CD4-positive, alpha-beta T cell (primary cell): ENCODE results near the gene PRDM13. TPM values are rescaled to one million over a fixed set of nuclear protein-coding genes. Genes with fewer than 3 reads are reported as not detected.
"Not testable (repeated sequence)": the region's sequence is repeated elsewhere in the genome, so short reads cannot be mapped to it uniquely, and the experiment has no call there.

Experiments
- ATAC-seq: fragments of 200-7000 bp; cut with Tn5 transposase; one replicate; pipeline ENCODE4 v1.10.0; 2022; ENCODE audit warnings: mild to moderate bottlenecking; ENCODE audit not compliant: poor library complexity
- CTCF ChIA-PET: fragments of 350-600 bp; sonication (Branson Sonifier 250); formaldehyde crosslinking; loops from one replicate; lab custom pipeline; 2021; ENCODE audit warnings: antibody characterized with exemption, inconsistent platforms; lab: Charles Lee
- POLR2A ChIA-PET: fragments of 350-600 bp; sonication (Branson Sonifier 250); formaldehyde crosslinking; loops from one replicate; lab custom pipeline; 2021; ENCODE audit warnings: antibody characterized with exemption, inconsistent platforms; lab: Charles Lee
- DNase-seq, 14 experiments: peaks; one replicate each; pipeline ENCODE4 v3.0.0-alpha.2; 2013 to 2020; ENCODE audit warnings: mixed read lengths in 2 of 14
- H3K27ac ChIP-seq, 2 donors: one replicate each; pipeline versions ENCODE4 v1.5.1 to v1.7.0; 2013; ENCODE audit warnings: low read length in 2 of 2, low read depth in 1 of 2, mild to moderate bottlenecking in 1 of 2
- H3K27me3 ChIP-seq, 2 experiments: 1 replicate in 1 of 2; 2 replicates in 1 of 2; pipeline versions ENCODE4 v1.6.1 to v1.7.0; 2013; ENCODE audit warnings: low read length in 2 of 2, control low read depth in 1 of 2, mild to moderate bottlenecking in 1 of 2, moderate library complexity in 1 of 2; ENCODE audit not compliant: insufficient read depth in 2 of 2, control insufficient read depth in 1 of 2
- H3K36me3 ChIP-seq: one replicate; pipeline ENCODE4 v1.6.1; 2013; ENCODE audit warnings: low read length, control low read depth; ENCODE audit not compliant: insufficient read depth
- H3K4me1 ChIP-seq: one replicate; pipeline ENCODE4 v1.6.1; 2013; ENCODE audit warnings: low read length, control low read depth; ENCODE audit not compliant: insufficient read depth
- H3K4me3 ChIP-seq: one replicate; pipeline ENCODE4 v1.5.1; 2013; ENCODE audit warnings: mild to moderate bottlenecking, low read length, moderate library complexity
- H3K9me3 ChIP-seq, 2 experiments: 1 replicate in 1 of 2; 2 replicates in 1 of 2; pipeline versions ENCODE4 v1.6.1 to v1.7.0; 2013; ENCODE audit warnings: low read length in 2 of 2, mild to moderate bottlenecking in 2 of 2, control low read depth in 1 of 2, moderate library complexity in 1 of 2; ENCODE audit not compliant: control insufficient read depth in 1 of 2, insufficient read depth in 1 of 2
- H3K27ac Mint-ChIP-seq: one replicate; pipeline ENCODE4 v1.8.0; 2020; ENCODE audit warnings: mixed read lengths
- H3K27me3 Mint-ChIP-seq: one replicate; pipeline ENCODE4 v1.8.0; 2021; ENCODE audit warnings: mixed read lengths
- H3K36me3 Mint-ChIP-seq: one replicate; pipeline ENCODE4 v1.8.0; 2021; ENCODE audit warnings: low read depth, mixed read lengths
- H3K4me1 Mint-ChIP-seq: one replicate; pipeline ENCODE4 v1.8.0; 2021; ENCODE audit warnings: low read depth, mixed read lengths
- H3K4me3 Mint-ChIP-seq: one replicate; pipeline ENCODE4 v1.8.0; 2020; ENCODE audit warnings: mild to moderate bottlenecking, mixed read lengths
- H3K9me3 Mint-ChIP-seq: one replicate; pipeline ENCODE4 v1.8.0; 2020; ENCODE audit warnings: mixed read lengths
- CTCF ChIP-seq: fragments of 200-600 bp; IDR thresholded peaks from one replicate; pipeline ENCODE4 v1.8.0; 2022; ENCODE audit warnings: antibody characterized with exemption, mild to moderate bottlenecking
- intact Hi-C, 2 experiments: fragments of 100-400 bp; cut with DNase I in 1 of 2; cut with micrococcal nuclease in 1 of 2; formaldehyde crosslinking; loops; one replicate each; pipeline versions ENCODE4 v1.15.1 to v1.9.0; 2023 to 2025; cut with DNase I, micrococcal nuclease
- total RNA-seq, 174 experiments: library from RNA in 2 of 174; stranded (reverse) in 2 of 174; gene quantifications; one replicate each; pipeline ENCODE4 v1.2.3 and lab custom pipeline; 2021 to 2026

Gene PRDM13
- total RNA-seq, 2 experiments from 2014 or later, result not detected

- H3K4me1 Mint-ChIP-seq, result no peaks in the 10 kb centered on the region
- H3K9me3 ChIP-seq, result peaks cover 10 to 12% of the 10 kb centered on the region in 2 experiments
- TF ChIP-seq CTCF, result no peak
- H3K27me3 ChIP-seq, result peaks cover 6 to 9% of the 10 kb centered on the region in 2 experiments
- ChIA-PET CTCF (no interaction called here), POLR2A (no interaction called here)
- H3K36me3 Mint-ChIP-seq, result no peaks in the 10 kb centered on the region
- peaks cover 62% of the 10 kb centered on the region for H3K27me3 Mint-ChIP-seq
- no peak overlapping the region for H3K4me3 Mint-ChIP-seq
- no peak for ATAC-seq
- no peak for DNase-seq
- H3K4me3 ChIP-seq, result no peak overlapping the region
- H3K36me3 ChIP-seq, result no peaks in the 10 kb centered on the region
- H3K4me1 ChIP-seq, result no peaks in the 10 kb centered on the region
- H3K27ac Mint-ChIP-seq, result no peak overlapping the region
- no peak overlapping the region for H3K27ac ChIP-seq
- intact Hi-C loops, result no loop called here
- H3K9me3 Mint-ChIP-seq, result peaks cover 7% of the 10 kb centered on the region
Measured at GRCh38 chr6:99641270-99641669, 34.6 kb downstream of the PRDM13 start.

- Mint-ChIP-seq H3K4me3 (no peak overlapping the region), H3K27ac (no peak overlapping the region), H3K9me3 (no peaks in the 10 kb centered on the region), H3K27me3 (peaks cover 56% of the 10 kb centered on the region), H3K4me1 (no peaks in the 10 kb centered on the region), H3K36me3 (no peaks in the 10 kb centered on the region)
- Histone ChIP-seq H3K4me3 (no peak overlapping the region), H3K9me3 (peaks cover 0 to 5% of the 10 kb centered on the region in 2 experiments), H3K27me3 (peaks cover 3 to 9% of the 10 kb centered on the region in 2 experiments), H3K36me3 (no peaks in the 10 kb centered on the region), H3K27ac (no peak overlapping the region), H3K4me1 (no peaks in the 10 kb centered on the region)
- DNase-seq, result no peak
- no peak for TF ChIP-seq CTCF
- no peak for ATAC-seq
- CTCF ChIA-PET, result no interaction called here
- intact Hi-C loops, result no loop called here
- POLR2A ChIA-PET, result no interaction called here
Measured at GRCh38 chr6:99645986-99646385, 39.4 kb downstream of the PRDM13 start.

GRCh38 chr6:99650091-99650571 lies 43.5 kb downstream of the PRDM13 start:
- H3K27me3 ChIP-seq, H3K36me3 Mint-ChIP-seq, H3K27ac Mint-ChIP-seq, H3K4me1 Mint-ChIP-seq, H3K9me3 Mint-ChIP-seq, CTCF ChIA-PET, ATAC-seq, H3K36me3 ChIP-seq, POLR2A ChIA-PET, intact Hi-C loops, H3K4me1 ChIP-seq, H3K27ac ChIP-seq, H3K4me3 Mint-ChIP-seq, H3K4me3 ChIP-seq, DNase-seq, H3K9me3 ChIP-seq: not testable (repeated sequence)
- peaks cover 53% of the 10 kb centered on the region for H3K27me3 Mint-ChIP-seq

GRCh38 chr6:99660206-99660605 lies 53.6 kb downstream of the PRDM13 start:
- no peaks in the 10 kb centered on the region for H3K36me3 ChIP-seq
- Mint-ChIP-seq H3K36me3 (no peaks in the 10 kb centered on the region), H3K4me3 (no peak overlapping the region), H3K9me3 (no peaks in the 10 kb centered on the region), H3K4me1 (no peaks in the 10 kb centered on the region), H3K27ac (no peak overlapping the region), H3K27me3 (peaks cover 17% of the 10 kb centered on the region)
- TF ChIP-seq CTCF, result no peak
- H3K4me3 ChIP-seq, result no peak overlapping the region
- ChIA-PET CTCF (no interaction called here), POLR2A (no interaction called here)
- DNase-seq (no peak), ATAC-seq (no peak)
- no peaks in the 10 kb centered on the region for H3K27me3 ChIP-seq
- H3K4me1 ChIP-seq, result no peaks in the 10 kb centered on the region
- no peak overlapping the region for H3K27ac ChIP-seq
- intact Hi-C loops, result no loop called here
- no peaks in the 10 kb centered on the region for H3K9me3 ChIP-seq
